Measurements from ENCODE around the gene SYNM. TPM values are rescaled to one million over a fixed set of nuclear protein-coding genes. Genes with fewer than 3 reads are reported as not detected.

Gene SYNM
- total RNA-seq, 1 experiment from 2014 or later, result 3.3 TPM

DNA sequence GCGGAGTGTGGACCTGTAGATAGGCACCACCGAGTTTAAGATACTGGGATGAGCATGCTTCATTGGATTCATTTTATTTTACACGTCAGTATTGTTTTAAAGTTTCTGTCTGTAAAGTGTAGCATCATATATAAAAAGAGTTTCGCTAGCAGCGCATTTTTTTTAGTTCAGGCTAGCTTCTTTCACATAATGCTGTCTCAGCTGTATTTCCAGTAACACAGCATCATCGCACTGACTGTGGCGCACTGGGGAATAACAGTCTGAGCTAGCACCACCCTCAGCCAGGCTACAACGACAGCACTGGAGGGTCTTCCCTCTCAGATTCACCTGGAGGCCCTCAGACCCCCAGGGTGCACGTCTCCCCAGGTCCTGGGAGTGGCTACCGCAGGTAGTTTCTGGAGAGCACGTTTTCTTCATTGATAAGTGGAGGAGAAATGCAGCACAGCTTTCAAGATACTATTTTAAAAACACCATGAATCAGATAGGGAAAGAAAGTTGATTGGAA, 29.5 kb downstream of the SYNM start:
- no peak overlapping the region for H2AFZ ChIP-seq (ENCODE audit: low read depth, low read length, poor library complexity, severe bottlenecking)
- no peaks in the 10 kb centered on the region for H3K9me3 ChIP-seq (ENCODE audit: control insufficient read depth in 1 of 2, insufficient read depth in 1 of 2, low read depth in 1 of 2, low read length in 2 of 2)
- no peak for ATAC-seq
- BruUV-seq (replicated peaks), result no TSS peak
- no peaks in the 10 kb centered on the region for H3K36me3 ChIP-seq (ENCODE audit: control insufficient read depth in 1 of 2, insufficient read depth in 2 of 2, low read length in 2 of 2)
- ChIA-PET RAD21 (ENCODE audit: low non-redundant PET in 1 of 2, low total read pairs in 2 of 2, uncharacterized antibody in 2 of 2, unreplicated experiment in 2 of 2) (no interaction called here), POLR2A (no interaction called here), CTCF (interaction anchor here (1.2 to 1.5 kb wide), 2 partner anchors 34 to 58 kb away, joined by 3 to 5 read pairs; no protein-coding TSS in a partner anchor)
- no peak overlapping the region for H3K27ac ChIP-seq (ENCODE audit: low read depth, low read length)
- H3K27me3 ChIP-seq (ENCODE audit: insufficient read depth, low read length), result no peaks in the 10 kb centered on the region
- H3K9ac ChIP-seq (ENCODE audit: low read length), result no peak overlapping the region
- no peaks in the 10 kb centered on the region for H3K9me2 ChIP-seq (ENCODE audit: insufficient read depth)
- H3K4me3 ChIP-seq (replicated peaks in 1 of 2; ENCODE audit: low read depth in 1 of 2, low read length in 2 of 2), result no peak overlapping the region
- peaks cover 0 to 12% of the 10 kb centered on the region in 2 experiments; a peak in 3 of 4 replicates for H3K4me1 ChIP-seq (ENCODE audit: control insufficient read depth in 1 of 2, insufficient read depth in 2 of 2, low read length in 2 of 2)
- DNase-seq (ENCODE audit: low read depth, low spot score), result no peak
- no peak for TF ChIP-seq YY1 (IDR thresholded peaks at IDR 0.05; ENCODE audit: extremely low read depth, insufficient replicate concordance, low read depth, low read length)
- no peak for TF ChIP-seq CBX3 (IDR thresholded peaks at IDR 0.05; ENCODE audit: low read depth)
- TF ChIP-seq SP1 (IDR thresholded peaks at IDR 0.05; ENCODE audit: low read depth), result no peak
- TF ChIP-seq, protein P1, sequence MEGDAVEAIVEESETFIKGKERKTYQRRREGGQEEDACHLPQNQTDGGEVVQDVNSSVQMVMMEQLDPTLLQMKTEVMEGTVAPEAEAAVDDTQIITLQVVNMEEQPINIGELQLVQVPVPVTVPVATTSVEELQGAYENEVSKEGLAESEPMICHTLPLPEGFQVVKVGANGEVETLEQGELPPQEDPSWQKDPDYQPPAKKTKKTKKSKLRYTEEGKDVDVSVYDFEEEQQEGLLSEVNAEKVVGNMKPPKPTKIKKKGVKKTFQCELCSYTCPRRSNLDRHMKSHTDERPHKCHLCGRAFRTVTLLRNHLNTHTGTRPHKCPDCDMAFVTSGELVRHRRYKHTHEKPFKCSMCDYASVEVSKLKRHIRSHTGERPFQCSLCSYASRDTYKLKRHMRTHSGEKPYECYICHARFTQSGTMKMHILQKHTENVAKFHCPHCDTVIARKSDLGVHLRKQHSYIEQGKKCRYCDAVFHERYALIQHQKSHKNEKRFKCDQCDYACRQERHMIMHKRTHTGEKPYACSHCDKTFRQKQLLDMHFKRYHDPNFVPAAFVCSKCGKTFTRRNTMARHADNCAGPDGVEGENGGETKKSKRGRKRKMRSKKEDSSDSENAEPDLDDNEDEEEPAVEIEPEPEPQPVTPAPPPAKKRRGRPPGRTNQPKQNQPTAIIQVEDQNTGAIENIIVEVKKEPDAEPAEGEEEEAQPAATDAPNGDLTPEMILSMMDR (IDR thresholded peaks at IDR 0.05 in 2 of 3, conservative IDR thresholded peaks at IDR 0.05 in 1 of 3; ENCODE audit: borderline replicate concordance in 1 of 3, insufficient read depth in 1 of 3, low read depth in 2 of 3, low read length in 2 of 3), result no peak
- TF ChIP-seq, protein P2, sequence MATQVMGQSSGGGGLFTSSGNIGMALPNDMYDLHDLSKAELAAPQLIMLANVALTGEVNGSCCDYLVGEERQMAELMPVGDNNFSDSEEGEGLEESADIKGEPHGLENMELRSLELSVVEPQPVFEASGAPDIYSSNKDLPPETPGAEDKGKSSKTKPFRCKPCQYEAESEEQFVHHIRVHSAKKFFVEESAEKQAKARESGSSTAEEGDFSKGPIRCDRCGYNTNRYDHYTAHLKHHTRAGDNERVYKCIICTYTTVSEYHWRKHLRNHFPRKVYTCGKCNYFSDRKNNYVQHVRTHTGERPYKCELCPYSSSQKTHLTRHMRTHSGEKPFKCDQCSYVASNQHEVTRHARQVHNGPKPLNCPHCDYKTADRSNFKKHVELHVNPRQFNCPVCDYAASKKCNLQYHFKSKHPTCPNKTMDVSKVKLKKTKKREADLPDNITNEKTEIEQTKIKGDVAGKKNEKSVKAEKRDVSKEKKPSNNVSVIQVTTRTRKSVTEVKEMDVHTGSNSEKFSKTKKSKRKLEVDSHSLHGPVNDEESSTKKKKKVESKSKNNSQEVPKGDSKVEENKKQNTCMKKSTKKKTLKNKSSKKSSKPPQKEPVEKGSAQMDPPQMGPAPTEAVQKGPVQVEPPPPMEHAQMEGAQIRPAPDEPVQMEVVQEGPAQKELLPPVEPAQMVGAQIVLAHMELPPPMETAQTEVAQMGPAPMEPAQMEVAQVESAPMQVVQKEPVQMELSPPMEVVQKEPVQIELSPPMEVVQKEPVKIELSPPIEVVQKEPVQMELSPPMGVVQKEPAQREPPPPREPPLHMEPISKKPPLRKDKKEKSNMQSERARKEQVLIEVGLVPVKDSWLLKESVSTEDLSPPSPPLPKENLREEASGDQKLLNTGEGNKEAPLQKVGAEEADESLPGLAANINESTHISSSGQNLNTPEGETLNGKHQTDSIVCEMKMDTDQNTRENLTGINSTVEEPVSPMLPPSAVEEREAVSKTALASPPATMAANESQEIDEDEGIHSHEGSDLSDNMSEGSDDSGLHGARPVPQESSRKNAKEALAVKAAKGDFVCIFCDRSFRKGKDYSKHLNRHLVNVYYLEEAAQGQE (IDR thresholded peaks at IDR 0.05; ENCODE audit: low read depth), result no peak
- no peak for TF ChIP-seq TCF7L2 (IDR thresholded peaks at IDR 0.05; ENCODE audit: borderline replicate concordance, extremely low read depth, insufficient read depth, insufficient read length)
- H3K4me2 ChIP-seq (ENCODE audit: low read length), result no peak overlapping the region
- intact Hi-C loops (cut with micrococcal nuclease), result no loop called here
- no peaks in the 10 kb centered on the region for H3K79me2 ChIP-seq (ENCODE audit: insufficient read depth, low read length)
- H4K20me1 ChIP-seq (ENCODE audit: insufficient read depth), result no peaks in the 10 kb centered on the region

All from HCT116 (cell line).